ENCODE results near the gene EXPH5.

Gene EXPH5

GRCh38 chr11:108468478-108468864 lies 125.1 kb downstream of the EXPH5 start:
- no peak for DNase-seq (ENCODE audit: low read depth in 2 of 2)

GRCh38 chr11:108467091-108467823 lies 126.3 kb downstream of the EXPH5 start, which contains the start of gene C11orf65:
Gene C11orf65 (minus strand): TSS chr11:108467529. CDS start chr11:108461559, 5,970 bp downstream.
- peak; percentile 92 for DNase-seq (ENCODE audit: low read depth in 2 of 2)

- DNase-seq (ENCODE audit: low read depth in 2 of 2), result no peak
Observed at GRCh38 chr11:108466405-108466804, 127.2 kb downstream of the EXPH5 start.

Data from stimulated activated CD4-positive, alpha-beta T cell treated with anti-CD3 and anti-CD28 coated beads, Interleukin-4, amount 100 ng/mL, for 48 hours (primary cell).